ENCODE results near the gene BOD1L2. TPM values are rescaled to one million over a fixed set of nuclear protein-coding genes. Genes with fewer than 3 reads are reported as not detected.
A peak's percentile ranks its signal among the peaks of the same experiment; 100 is the strongest.

Gene BOD1L2
- total and polyA plus RNA-seq, 2 of the 13 experiments (the other 11 are each of a cell fraction or from before 2014, with no cell fraction given) = not detected

DNA sequence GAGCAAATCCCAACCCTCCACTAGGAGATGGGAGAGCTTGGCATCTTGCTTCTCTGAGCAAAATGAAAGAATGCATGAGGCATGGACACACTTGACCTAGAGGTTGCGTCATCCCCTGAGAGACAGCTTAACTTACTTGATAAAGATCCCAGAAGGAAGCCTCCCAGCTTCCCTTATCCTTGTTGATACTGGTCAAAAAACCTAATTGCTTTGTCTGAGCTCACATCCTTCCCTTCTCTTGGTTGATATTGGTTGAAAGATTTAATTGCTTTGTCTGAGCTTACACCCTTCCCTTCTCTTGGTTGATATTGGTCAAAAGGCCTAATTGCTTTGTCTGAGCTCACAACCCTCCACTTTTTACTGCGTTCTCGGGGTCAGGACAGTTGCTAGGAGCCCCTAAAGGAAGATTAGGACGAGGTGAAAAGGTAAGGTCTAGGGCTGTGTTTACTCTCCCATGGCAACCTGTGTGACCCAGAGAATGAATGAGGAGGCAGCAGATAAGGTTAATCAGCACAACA, 12.2 kb upstream of the BOD1L2 start:
- FAIRE-seq = no peak

More for the DNA sequence above, 12.2 kb upstream of the BOD1L2 start:
- no peak overlapping the region for H3K9ac ChIP-seq (ENCODE audit: insufficient read depth, low read depth, low read length)
- no peaks in the 10 kb centered on the region for H4K20me1 ChIP-seq (ENCODE audit: insufficient read depth, low read length)
- no peak for ATAC-seq
- H3K36me3 ChIP-seq (replicated peaks in 1 of 2; ENCODE audit: control insufficient read depth in 1 of 2, insufficient read depth in 2 of 2, low read length in 2 of 2) = no peaks in the 10 kb centered on the region
- CTCF ChIA-PET (ENCODE audit: low intra/inter-chr PET ratio, low total read pairs) = no interaction called here
- in situ Hi-C loops (cut with HindIII; ENCODE audit: extremely low pct_ligation_motif_present, low pct_unique_long_range_greater_than_20kb) (no loop called here), intact Hi-C loops (cut with micrococcal nuclease; ENCODE audit: unreplicated experiment) (no loop called here)
- no peak overlapping the region for H2AFZ ChIP-seq (ENCODE audit: low read length)
- no peak for TF ChIP-seq ATF6 (CRISPR knock-in tag; conservative IDR thresholded peaks at IDR 0.05)
- no peak for TF ChIP-seq HOXA3 (CRISPR knock-in tag; IDR thresholded peaks at IDR 0.05)
- TF ChIP-seq ATF7 (IDR thresholded peaks at IDR 0.05) = peak; percentile 52; the same call in 1 of the 2 replicates
- no peak for TF ChIP-seq ATF7 (CRISPR knock-in tag; IDR thresholded peaks at IDR 0.05)
- no peak for TF ChIP-seq ZNF766 (CRISPR knock-in tag; IDR thresholded peaks at IDR 0.05; ENCODE audit: borderline replicate concordance)
- no peak for TF ChIP-seq TOPORS (CRISPR knock-in tag; IDR thresholded peaks at IDR 0.05)
- no peak for TF ChIP-seq ISL2 (CRISPR knock-in tag; IDR thresholded peaks at IDR 0.05)
- TF ChIP-seq, protein P1, sequence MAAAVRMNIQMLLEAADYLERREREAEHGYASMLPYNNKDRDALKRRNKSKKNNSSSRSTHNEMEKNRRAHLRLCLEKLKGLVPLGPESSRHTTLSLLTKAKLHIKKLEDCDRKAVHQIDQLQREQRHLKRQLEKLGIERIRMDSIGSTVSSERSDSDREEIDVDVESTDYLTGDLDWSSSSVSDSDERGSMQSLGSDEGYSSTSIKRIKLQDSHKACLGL (CRISPR knock-in tag; IDR thresholded peaks at IDR 0.05) = no peak
- TF ChIP-seq TFE3 (CRISPR knock-in tag; IDR thresholded peaks at IDR 0.05) = no peak
- no peak for TF ChIP-seq DRAP1 (CRISPR knock-in tag; IDR thresholded peaks at IDR 0.05)
- peak; percentile 57; the same call in 1 of the 2 replicates for TF ChIP-seq CEBPB (IDR thresholded peaks at IDR 0.05; ENCODE audit: borderline replicate concordance, low read depth, low read length)
- no peak for TF ChIP-seq GABPA (IDR thresholded peaks at IDR 0.05; ENCODE audit: low read depth, low read length)
- no peak for TF ChIP-seq GABPA (CRISPR knock-in tag; IDR thresholded peaks at IDR 0.05; ENCODE audit: low read depth)
- TF ChIP-seq ATF4 (CRISPR knock-in tag; IDR thresholded peaks at IDR 0.05) = peak in 1 of 2 experiments; percentile 40; a peak in 1 of 4 replicates
- no peak for TF ChIP-seq NFE2 (CRISPR knock-in tag; IDR thresholded peaks at IDR 0.05)
- TF ChIP-seq ZXDC (CRISPR knock-in tag; IDR thresholded peaks at IDR 0.05) = no peak
- TF ChIP-seq ZNF724P (CRISPR knock-in tag; IDR thresholded peaks at IDR 0.05; ENCODE audit: borderline replicate concordance) = no peak
- H3K79me2 ChIP-seq (ENCODE audit: insufficient read depth, low read length) = no peaks in the 10 kb centered on the region
- no TSS peak for BruUV-seq (replicated peaks)
- no peaks in the 10 kb centered on the region for H3K27me3 ChIP-seq (ENCODE audit: control insufficient read depth in 1 of 2, insufficient read depth in 2 of 2, low read length in 2 of 2)
- POLR2A ChIA-PET = no interaction called here
- H3K27ac ChIP-seq (ENCODE audit: extremely low read length, insufficient read depth, low read length) = no peak overlapping the region
- 0% methylated on average over 3 of the region's 4 CpGs for WGBS (ENCODE audit: low lambda C conversion rate)
- DNase-seq (ENCODE audit: low spot score) = no peak
- H3K9me3 ChIP-seq (ENCODE audit: low read length) = no peaks in the 10 kb centered on the region
- no peak overlapping the region for H3K4me3 ChIP-seq (replicated peaks in 1 of 3; ENCODE audit: insufficient read depth in 1 of 3, low read depth in 2 of 3, low read length in 3 of 3)
- no peak overlapping the region for H3K4me2 ChIP-seq (ENCODE audit: low read depth, low read length)
- no peaks in the 10 kb centered on the region for H3K4me1 ChIP-seq (ENCODE audit: insufficient read depth, low read length)
